HG02870 (cell line): Measurements from ENCODE around the gene PTPN9.
"Not testable (repeated sequence)": the region's sequence is repeated elsewhere in the genome, so short reads cannot be mapped to it uniquely, and the experiment has no call there.

Source experiments
- ATAC-seq: cut with Tn5 transposase; IDR thresholded peaks from one replicate; pipeline ENCODE4 v1.9.1; 2021; ENCODE audit warnings: mild to moderate bottlenecking, moderate library complexity; ENCODE audit not compliant: unreplicated experiment

Gene PTPN9

GRCh38 chr15:75454471-75455378, 124.4 kb downstream of the PTPN9 start:
- ATAC-seq: no peak

GRCh38 chr15:75453703-75454470, 125.2 kb downstream of the PTPN9 start:
- peak; percentile 33 for ATAC-seq

- no peak for ATAC-seq
Measured at GRCh38 chr15:75452865-75453702, 126.0 kb downstream of the PTPN9 start.

GRCh38 chr15:75452364-75452864, 126.7 kb downstream of the PTPN9 start:
- ATAC-seq: no peak

GRCh38 chr15:75451674-75452363, 127.3 kb downstream of the PTPN9 start, which contains the start of gene SIN3A:
SIN3A (minus strand) TSS chr15:75451690; CDS start chr15:75430375, 21,315 bp downstream.
- peak; percentile 36 for ATAC-seq

- ATAC-seq: no peak
Measured at GRCh38 chr15:75451202-75451673, 127.9 kb downstream of the PTPN9 start.

GRCh38 chr15:75450307-75451201, 128.6 kb downstream of the PTPN9 start:
- ATAC-seq: peak; percentile 18

GRCh38 chr15:75449585-75450306, 129.4 kb downstream of the PTPN9 start:
- ATAC-seq: no peak

GRCh38 chr15:75448171-75448570, 130.9 kb downstream of the PTPN9 start:
- not testable (repeated sequence) for ATAC-seq

GRCh38 chr15:75446151-75446550, 133.0 kb downstream of the PTPN9 start:
- ATAC-seq: no peak

GRCh38 chr15:75445324-75445723, 133.8 kb downstream of the PTPN9 start:
- not testable (repeated sequence) for ATAC-seq

- not testable (repeated sequence) for ATAC-seq
Measured at GRCh38 chr15:75443972-75444453, 135.1 kb downstream of the PTPN9 start.

- no peak for ATAC-seq
Measured at GRCh38 chr15:75437721-75438120, 141.4 kb downstream of the PTPN9 start.

GRCh38 chr15:75436881-75437280, 142.2 kb downstream of the PTPN9 start:
- ATAC-seq: no peak

GRCh38 chr15:75431682-75432081, 147.4 kb downstream of the PTPN9 start:
- peak; percentile 34 for ATAC-seq

- no peak for ATAC-seq
Measured at GRCh38 chr15:75431270-75431669, 147.8 kb downstream of the PTPN9 start.

- ATAC-seq: no peak
Measured at GRCh38 chr15:75430259-75430658, 148.9 kb downstream of the PTPN9 start.

GRCh38 chr15:75428152-75428551, 151.0 kb downstream of the PTPN9 start:
- ATAC-seq: no peak
